IMR-90 (cell line): ENCODE data around the gene RHOBTB3. TPM values are rescaled to one million over a fixed set of nuclear protein-coding genes. Genes with fewer than 3 reads are reported as not detected.

Experiments used
- ATAC-seq: fragments of 200-7000 bp; cut with Tn5 transposase; 2 replicates; pipeline ENCODE4 v1.9.1; 2020; ENCODE audit warnings: low read depth, mild to moderate bottlenecking, moderate library complexity
- BruUV-seq: library from RNA; stranded (reverse); fragments of 400-500 nt; replicated peaks from 2 replicates; lab custom pipeline; 2021; lab: Mats Ljungman, UMichigan
- CTCF ChIA-PET: fragments of 300-600 bp; formaldehyde crosslinking; extraction: SDS; loops from one replicate; lab custom pipeline; 2021; ENCODE audit warnings: antibody characterized with exemption; lab: Yijun Ruan, JAX
- POLR2A ChIA-PET: fragments of 300-600 bp; sonication (Branson Sonifier 250); formaldehyde crosslinking; loops from one replicate; lab custom pipeline; 2022; ENCODE audit warnings: antibody characterized with exemption; ENCODE audit not compliant: unreplicated experiment; lab: Charles Lee
- DNase-seq: peaks from one replicate; pipeline ENCODE4 v3.0.0; 2013
- H2AFZ ChIP-seq: replicated peaks from 2 replicates; pipeline ENCODE3; 2013; ENCODE audit warnings: low read length, mild to moderate bottlenecking; ENCODE audit not compliant: poor library complexity
- H2AK5ac ChIP-seq: 2 replicates; pipeline ENCODE4 v1.6.1; 2013; ENCODE audit warnings: low read depth, low read length, inconsistent platforms
- H2AK9ac ChIP-seq: replicated peaks from 2 replicates; pipeline ENCODE3; 2013; ENCODE audit warnings: mild to moderate bottlenecking, low read depth, low read length, moderate library complexity; ENCODE audit not compliant: poor library complexity
- H2BK120ac ChIP-seq: 2 replicates; pipeline ENCODE4 v1.6.1; 2013; ENCODE audit warnings: low read depth, low read length, inconsistent platforms
- H2BK15ac ChIP-seq: 3 replicates; pipeline ENCODE4 v1.6.1; 2013; ENCODE audit warnings: low read depth, low read length, inconsistent platforms
- H2BK20ac ChIP-seq: 2 replicates; pipeline ENCODE4 v1.6.1; 2013; ENCODE audit warnings: low read depth, mild to moderate bottlenecking, inconsistent platforms, low read length, moderate library complexity
- H2BK5ac ChIP-seq: 2 replicates; pipeline ENCODE4 v1.6.1; 2013; ENCODE audit warnings: mild to moderate bottlenecking, low read depth, low read length, inconsistent platforms; ENCODE audit not compliant: poor library complexity, severe bottlenecking
- H3K14ac ChIP-seq: replicated peaks from 2 replicates; pipeline ENCODE4 v1.6.1; 2013; ENCODE audit warnings: low read depth, low read length, inconsistent platforms
- H3K18ac ChIP-seq: 2 replicates; pipeline ENCODE4 v1.6.1; 2013; ENCODE audit warnings: low read depth, low read length, control low read depth
- H3K23ac ChIP-seq: 2 replicates; pipeline ENCODE4 v1.6.1; 2013; ENCODE audit warnings: low read depth, low read length, inconsistent platforms
- H3K27ac ChIP-seq: 2 replicates; pipeline ENCODE4 v1.5.1; 2013; ENCODE audit warnings: mild to moderate bottlenecking, control low read depth, low read length; ENCODE audit not compliant: insufficient read depth
- H3K27me3 ChIP-seq: 2 replicates; pipeline ENCODE4 v1.6.1; 2013; ENCODE audit warnings: low read length; ENCODE audit not compliant: control insufficient read depth, insufficient read depth
- H3K36me3 ChIP-seq: 2 replicates; pipeline ENCODE4 v1.6.1; 2013; ENCODE audit warnings: low read length, mixed read lengths; ENCODE audit not compliant: control insufficient read depth, insufficient read depth
- H3K4ac ChIP-seq: 2 replicates; pipeline ENCODE4 v1.6.1; 2013; ENCODE audit warnings: low read depth, low read length, inconsistent platforms
- H3K4me1 ChIP-seq: 2 replicates; pipeline ENCODE4 v1.6.1; 2013; ENCODE audit warnings: low read length, mixed read lengths; ENCODE audit not compliant: control insufficient read depth, insufficient read depth
- H3K4me2 ChIP-seq: 2 replicates; pipeline ENCODE4 v1.6.1; 2013; ENCODE audit warnings: low read depth, mild to moderate bottlenecking, control low read depth, low read length, moderate library complexity
- H3K4me3 ChIP-seq: 2 replicates; pipeline ENCODE4 v1.5.1; 2013; ENCODE audit warnings: low read depth, mild to moderate bottlenecking, control low read depth, low read length, moderate library complexity; ENCODE audit not compliant: insufficient read depth
- H3K56ac ChIP-seq: 2 replicates; pipeline ENCODE4 v1.6.1; 2013; ENCODE audit warnings: low read length, inconsistent platforms; ENCODE audit not compliant: insufficient read depth; ENCODE audit errors: extremely low read depth
- H3K79me1 ChIP-seq, 2 experiments: 2 replicates each; pipeline ENCODE4 v1.6.1; 2013; ENCODE audit warnings: low read length in 2 of 2, inconsistent platforms in 1 of 2, low read depth in 1 of 2
- H3K9ac ChIP-seq: 2 replicates; pipeline ENCODE4 v1.6.1; 2013; ENCODE audit warnings: low read depth, low read length, control low read depth
- H3K9me1 ChIP-seq: 2 replicates; pipeline ENCODE4 v1.6.1; 2013; ENCODE audit warnings: low read length, inconsistent platforms; ENCODE audit not compliant: insufficient read depth
- H3K9me3 ChIP-seq: 2 replicates; pipeline ENCODE4 v1.6.1; 2013; ENCODE audit warnings: low read length; ENCODE audit not compliant: control insufficient read depth, insufficient read depth
- H4K20me1 ChIP-seq: 2 replicates; pipeline ENCODE4 v1.6.1; 2013; ENCODE audit warnings: low read length, inconsistent platforms; ENCODE audit not compliant: insufficient read depth
- H4K5ac ChIP-seq: 2 replicates; pipeline ENCODE4 v1.6.1; 2013; ENCODE audit warnings: mild to moderate bottlenecking, low read depth, low read length, control low read depth
- H4K8ac ChIP-seq, 2 experiments: 2 replicates each; pipeline ENCODE4 v1.6.1; 2013; ENCODE audit warnings: low read depth in 2 of 2, low read length in 2 of 2, control low read depth in 1 of 2, inconsistent platforms in 1 of 2
- H4K91ac ChIP-seq: 2 replicates; pipeline ENCODE4 v1.6.1; 2013; ENCODE audit warnings: low read depth, low read length, inconsistent platforms; ENCODE audit not compliant: insufficient read depth
- CEBPB ChIP-seq: IDR thresholded peaks from 2 replicates; pipeline ENCODE4 v1.6.1; 2012; ENCODE audit warnings: low read depth, low read length, improper control_type of control experiment
- CTCF ChIP-seq: conservative IDR thresholded peaks from 2 replicates; pipeline ENCODE4 v1.5.1; 2012; ENCODE audit warnings: mild to moderate bottlenecking, low read depth, low read length, improper control_type of control experiment
- MAFK ChIP-seq: IDR thresholded peaks from 2 replicates; pipeline ENCODE4 v1.6.1; 2012; ENCODE audit warnings: low read depth, low read length, improper control_type of control experiment
- MAZ ChIP-seq: IDR thresholded peaks from 2 replicates; pipeline ENCODE4 v1.6.1; 2012; ENCODE audit warnings: low read depth, mild to moderate bottlenecking, low read length, improper control_type of control experiment, moderate library complexity, borderline replicate concordance
- MXI1 ChIP-seq: IDR thresholded peaks from 2 replicates; pipeline ENCODE4 v1.6.1; 2012; ENCODE audit warnings: low read depth, mild to moderate bottlenecking, low read length, moderate library complexity, borderline replicate concordance
- NFE2L2 ChIP-seq: fragments of 150-350 bp; IDR thresholded peaks from 2 replicates; pipeline ENCODE4 v1.6.1; 2016; ENCODE audit warnings: low read depth, mild to moderate bottlenecking, low read length
- POLR2A ChIP-seq: IDR thresholded peaks from 2 replicates; pipeline ENCODE4 v1.6.1; 2012; ENCODE audit warnings: mild to moderate bottlenecking, low read depth, low read length
- RAD21 ChIP-seq: IDR thresholded peaks from 2 replicates; pipeline ENCODE4 v1.6.1; 2012; ENCODE audit warnings: low read length, improper control_type of control experiment
- RCOR1 ChIP-seq: IDR thresholded peaks from 2 replicates; pipeline ENCODE4 v1.6.1; 2012; ENCODE audit warnings: mild to moderate bottlenecking, low read length, improper control_type of control experiment; ENCODE audit not compliant: insufficient replicate concordance
- RFX5 ChIP-seq: IDR thresholded peaks from 2 replicates; pipeline ENCODE4 v1.8.0; 2012; ENCODE audit warnings: low read depth, mild to moderate bottlenecking, low read length, moderate library complexity
- SMC3 ChIP-seq: fragments of 150-350 bp; IDR thresholded peaks from 2 replicates; pipeline ENCODE4 v1.6.1; 2016; ENCODE audit warnings: low read depth, mild to moderate bottlenecking, antibody characterized with exemption, low read length, moderate library complexity
- USF2 ChIP-seq: fragments of 150-350 bp; IDR thresholded peaks from 2 replicates; pipeline ENCODE4 v1.6.1; 2017; ENCODE audit warnings: mild to moderate bottlenecking, antibody characterized with exemption, low read length, low read depth
- WGBS, 2 experiments: methylation state at CpG; one replicate each; pipeline versions ENCODE4 v1.1.5 to v1.1.7; 2013; ENCODE audit warnings: missing lambda C conversion rate in 2 of 2; ENCODE audit not compliant: insufficient read length in 1 of 2; ENCODE audit errors: extremely low coverage in 2 of 2; 5-methylcytosine and 5-hydroxymethylcytosine counted together
- dilution Hi-C: fragments of 300-500 bp; cut with HindIII; formaldehyde crosslinking; loops from one replicate; pipeline ENCODE4 v1.14.3; 2018; ENCODE audit warnings: low sequenced_read_pairs; ENCODE audit not compliant: unreplicated experiment
- in situ Hi-C: fragments of 300-500 bp; cut with MboI; formaldehyde crosslinking; loops from 3 replicates; pipeline ENCODE4 v1.14.3; 2019; ENCODE audit warnings: low sequenced_read_pairs, inconsistent platforms, mixed read lengths
- intact Hi-C: fragments of 100-400 bp; cut with micrococcal nuclease; formaldehyde crosslinking; loops from 2 replicates; pipeline ENCODE4 v1.10.0; 2022
- polyA plus RNA-seq, 3 experiments: library from polyadenylated mRNA; depleted of rRNA; stranded (reverse); fragments of >200 nt; gene quantifications; 2 replicates each; pipeline ENCODE4 v1.2.3, GENCODE V29; 2012; ENCODE audit warnings: low replicate concordance in 1 of 3
- total RNA-seq: library from RNA; depleted of rRNA; stranded (reverse); fragments of >200 nt; gene quantifications from 2 replicates; pipeline ENCODE4 v1.2.3, GENCODE V29; 2012

RHOBTB3 gene
- total and polyA plus RNA-seq, 2 of the 4 experiments (the other 2 are of a cell fraction): 117 to 447 TPM

- intact Hi-C loops (no loop called here), dilution Hi-C loops (no loop called here), in situ Hi-C loops (no loop called here)
- Histone ChIP-seq H3K4ac (no peak overlapping the region), H2AFZ (no peak overlapping the region), H2AK9ac (no peak overlapping the region), H2BK15ac (no peak overlapping the region), H3K14ac (no peak overlapping the region), H3K36me3 (no peaks in the 10 kb centered on the region), H3K9me3 (no peaks in the 10 kb centered on the region), H3K4me3 (no peak overlapping the region), H2BK120ac (no peak overlapping the region), H3K27ac (no peak overlapping the region), H4K20me1 (no peaks in the 10 kb centered on the region), H4K8ac (no peak overlapping the region), H3K4me2 (no peak overlapping the region), H3K27me3 (no peaks in the 10 kb centered on the region), H2BK20ac (no peak overlapping the region), H3K18ac (no peak overlapping the region), H3K9me1 (no peaks in the 10 kb centered on the region; the same call in 1 of the 2 replicates), H3K9ac (no peak overlapping the region), H3K56ac (no peak overlapping the region), H3K79me1 (no peaks in the 10 kb centered on the region; a peak in 1 of 4 replicates), H2AK5ac (peak overlapping the region; percentile 67; the same call in 1 of the 2 replicates), H4K91ac (no peak overlapping the region), H2BK5ac (no peak overlapping the region), H4K5ac (no peak overlapping the region), H3K23ac (no peak overlapping the region), H3K4me1 (peaks cover 2% of the 10 kb centered on the region)
- TF ChIP-seq MAZ (no peak), USF2 (no peak), NFE2L2 (no peak), POLR2A (no peak), MAFK (no peak), RCOR1 (no peak), SMC3 (no peak), CEBPB (no peak), RFX5 (no peak), MXI1 (no peak), RAD21 (no peak), CTCF (no peak)
- 100% methylated on average over 2 of the region's 7 CpGs; no CpG with 5 or more reads in 1 of the 2 experiments for WGBS, 2 experiments
- ATAC-seq (no peak), DNase-seq (no peak)
- POLR2A ChIA-PET: no interaction called here
- CTCF ChIA-PET: no interaction called here
- BruUV-seq: no TSS peak
Measured at GRCh38 chr5:95708876-95709275, 22.3 kb upstream of the RHOBTB3 start.
